Glutamatergic neuron (in vitro differentiated cells): ENCODE measurements around the gene NECTIN4. TPM values are rescaled to one million over a fixed set of nuclear protein-coding genes. Genes with fewer than 3 reads are reported as not detected.

Experiments used
- DNase-seq: peaks from one replicate; pipeline ENCODE4 v3.0.0; 2022
- H3K27ac Mint-ChIP-seq: one replicate; pipeline ENCODE4 v1.8.0; 2020; ENCODE audit warnings: mild to moderate bottlenecking, mixed read lengths, inconsistent platforms; ENCODE audit not compliant: unreplicated experiment
- H3K27me3 Mint-ChIP-seq: one replicate; pipeline ENCODE4 v1.8.0; 2020; ENCODE audit warnings: mild to moderate bottlenecking, moderate library complexity, mixed read lengths, inconsistent platforms; ENCODE audit not compliant: unreplicated experiment
- H3K36me3 Mint-ChIP-seq: one replicate; pipeline ENCODE4 v1.8.0; 2020; ENCODE audit warnings: mild to moderate bottlenecking, mixed read lengths, inconsistent platforms; ENCODE audit not compliant: unreplicated experiment
- H3K4me1 Mint-ChIP-seq: one replicate; pipeline ENCODE4 v1.8.0; 2020; ENCODE audit warnings: mild to moderate bottlenecking, low read depth, mixed read lengths, inconsistent platforms; ENCODE audit not compliant: unreplicated experiment
- H3K4me3 Mint-ChIP-seq: one replicate; pipeline ENCODE4 v1.8.0; 2020; ENCODE audit warnings: mild to moderate bottlenecking, mixed read lengths, inconsistent platforms; ENCODE audit not compliant: unreplicated experiment
- H3K9me3 Mint-ChIP-seq: one replicate; pipeline ENCODE4 v1.8.0; 2020; ENCODE audit warnings: mild to moderate bottlenecking, moderate library complexity, mixed read lengths, inconsistent platforms; ENCODE audit not compliant: unreplicated experiment
- total RNA-seq: library from RNA; stranded (reverse); fragmentation: NEBNext Ultra II Directional; extraction: Animal tissue kit (Norgen Biotek cat#: 25700); gene quantifications from one replicate; pipeline ENCODE4 v1.2.1, GENCODE V29; 2021; ENCODE audit not compliant: unreplicated experiment
- TF ChIP-seq, protein P1 (sequence below): fragments of 200-600 bp; sonication (generic); IDR thresholded peaks from one replicate; pipeline ENCODE4 v1.5.0; 2021; ENCODE audit not compliant: partially characterized antibody, unreplicated experiment

Gene NECTIN4
- total RNA-seq, 1 donor from 2014 or later = 0.39 TPM

GRCh38 chr1:161044535-161044907 lies 44.8 kb downstream of the NECTIN4 start:
- H3K4me3 Mint-ChIP-seq = peak overlapping the region; percentile 97
- peaks cover 22% of the 10 kb centered on the region for H3K27me3 Mint-ChIP-seq
- H3K27ac Mint-ChIP-seq = peak overlapping the region; percentile 100
- peaks cover 12% of the 10 kb centered on the region for H3K4me1 Mint-ChIP-seq
- peaks cover 17% of the 10 kb centered on the region for H3K36me3 Mint-ChIP-seq
- TF ChIP-seq, protein P1, sequence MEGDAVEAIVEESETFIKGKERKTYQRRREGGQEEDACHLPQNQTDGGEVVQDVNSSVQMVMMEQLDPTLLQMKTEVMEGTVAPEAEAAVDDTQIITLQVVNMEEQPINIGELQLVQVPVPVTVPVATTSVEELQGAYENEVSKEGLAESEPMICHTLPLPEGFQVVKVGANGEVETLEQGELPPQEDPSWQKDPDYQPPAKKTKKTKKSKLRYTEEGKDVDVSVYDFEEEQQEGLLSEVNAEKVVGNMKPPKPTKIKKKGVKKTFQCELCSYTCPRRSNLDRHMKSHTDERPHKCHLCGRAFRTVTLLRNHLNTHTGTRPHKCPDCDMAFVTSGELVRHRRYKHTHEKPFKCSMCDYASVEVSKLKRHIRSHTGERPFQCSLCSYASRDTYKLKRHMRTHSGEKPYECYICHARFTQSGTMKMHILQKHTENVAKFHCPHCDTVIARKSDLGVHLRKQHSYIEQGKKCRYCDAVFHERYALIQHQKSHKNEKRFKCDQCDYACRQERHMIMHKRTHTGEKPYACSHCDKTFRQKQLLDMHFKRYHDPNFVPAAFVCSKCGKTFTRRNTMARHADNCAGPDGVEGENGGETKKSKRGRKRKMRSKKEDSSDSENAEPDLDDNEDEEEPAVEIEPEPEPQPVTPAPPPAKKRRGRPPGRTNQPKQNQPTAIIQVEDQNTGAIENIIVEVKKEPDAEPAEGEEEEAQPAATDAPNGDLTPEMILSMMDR = no peak
- H3K9me3 Mint-ChIP-seq = peaks cover 13% of the 10 kb centered on the region
- no peak for DNase-seq

DNA sequence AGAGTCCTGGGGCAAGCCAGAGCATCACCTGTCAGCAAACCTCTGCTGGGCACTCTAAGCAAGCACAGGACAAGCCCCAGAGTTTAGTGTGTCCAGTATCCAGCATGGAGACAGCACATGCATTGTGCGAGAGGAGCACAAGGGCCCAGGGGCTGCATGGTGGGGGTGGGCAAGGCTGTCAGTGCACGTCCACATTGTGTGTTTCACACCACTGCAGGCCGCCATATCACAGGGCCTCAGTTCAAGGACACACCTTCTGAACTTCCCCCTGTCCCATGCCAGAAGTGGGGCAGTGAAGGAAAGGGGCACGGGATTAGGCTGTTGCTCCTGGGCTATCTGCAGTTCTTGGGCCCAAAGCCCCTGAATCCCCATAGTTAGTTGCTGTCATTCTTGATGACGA lies 49.8 kb downstream of the NECTIN4 start:
- Mint-ChIP-seq H3K4me1 (peaks cover 15% of the 10 kb centered on the region), H3K27ac (no peak overlapping the region), H3K9me3 (peaks cover 5% of the 10 kb centered on the region), H3K27me3 (peaks cover 9% of the 10 kb centered on the region), H3K36me3 (no peaks in the 10 kb centered on the region), H3K4me3 (peak overlapping the region; percentile 78)
- DNase-seq = no peak
- TF ChIP-seq, protein P1 = no peak

DNA sequence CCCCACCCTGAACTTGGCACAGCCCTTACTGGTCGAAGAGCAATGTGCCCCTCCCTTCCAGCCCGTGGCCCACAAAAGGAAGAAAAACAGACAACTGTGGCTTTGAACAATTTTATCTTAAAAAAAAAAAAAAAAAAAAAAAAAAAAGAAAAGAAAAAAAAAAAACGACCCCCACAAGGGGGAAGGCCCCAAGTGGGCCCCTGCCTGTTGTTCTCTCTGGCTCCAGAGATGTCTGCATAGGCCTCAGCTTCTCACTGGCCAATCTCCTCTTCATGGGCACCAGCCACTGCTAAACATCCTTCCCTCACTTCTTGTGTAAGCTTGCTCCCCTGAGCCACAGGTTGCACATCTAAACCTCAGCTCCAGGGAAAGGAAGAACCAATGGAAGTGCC lies 50.2 kb downstream of the NECTIN4 start:
- peak overlapping the region; percentile 38 for H3K27ac Mint-ChIP-seq
- H3K27me3 Mint-ChIP-seq = peaks cover 9% of the 10 kb centered on the region
- H3K4me3 Mint-ChIP-seq = peak overlapping the region; percentile 82
- H3K4me1 Mint-ChIP-seq = peaks cover 13% of the 10 kb centered on the region
- TF ChIP-seq, protein P1 = no peak
- DNase-seq = no peak
- no peaks in the 10 kb centered on the region for H3K36me3 Mint-ChIP-seq
- H3K9me3 Mint-ChIP-seq = peaks cover 5% of the 10 kb centered on the region

DNA sequence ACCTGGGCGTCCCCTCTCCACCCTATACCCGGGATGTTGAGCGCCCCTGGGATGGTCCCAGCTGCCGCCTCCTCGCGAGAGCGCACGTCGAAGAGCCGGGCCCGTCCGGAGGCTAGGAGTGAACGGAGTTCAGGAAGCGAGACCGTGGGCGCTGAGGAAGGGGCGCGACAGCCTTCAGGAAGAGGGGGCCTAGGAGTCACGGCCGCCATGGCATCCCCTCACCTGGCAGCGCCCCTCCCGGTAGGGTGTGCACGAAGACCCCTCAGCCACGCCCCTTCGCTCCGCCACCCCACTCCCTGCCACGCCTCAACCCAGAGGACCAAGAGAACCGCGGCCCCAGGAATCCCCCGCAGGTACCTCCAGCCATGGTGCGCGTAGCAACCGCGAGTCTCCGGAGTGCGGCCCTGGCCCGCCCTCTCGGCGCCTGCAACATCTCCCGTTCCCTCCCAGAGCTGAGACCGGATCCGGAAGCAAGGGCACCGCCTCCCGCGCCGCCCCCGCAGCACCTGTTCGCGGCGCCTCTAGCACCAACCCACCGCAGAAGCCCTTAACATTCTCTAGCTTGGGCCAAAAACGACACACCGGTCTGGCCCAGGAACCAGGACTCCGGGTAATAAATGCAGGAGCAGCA lies 50.7 kb downstream of the NECTIN4 start, which contains the start of gene TSTD1:
Gene TSTD1 (minus strand): TSS at position 442 of the 631 bp plus-strand sequence. CDS start 75 bp downstream, at position 367.
- TF ChIP-seq, protein P1 = peak; percentile 15
- Mint-ChIP-seq H3K4me1 (peaks cover 11% of the 10 kb centered on the region), H3K36me3 (no peaks in the 10 kb centered on the region), H3K27ac (peak within 1 kb of the TSS; percentile 78), H3K9me3 (peaks cover 5% of the 10 kb centered on the region), H3K4me3 (peak within 1 kb of the TSS; percentile 82), H3K27me3 (peaks cover 9% of the 10 kb centered on the region)
- peak; percentile 55 for DNase-seq

DNA sequence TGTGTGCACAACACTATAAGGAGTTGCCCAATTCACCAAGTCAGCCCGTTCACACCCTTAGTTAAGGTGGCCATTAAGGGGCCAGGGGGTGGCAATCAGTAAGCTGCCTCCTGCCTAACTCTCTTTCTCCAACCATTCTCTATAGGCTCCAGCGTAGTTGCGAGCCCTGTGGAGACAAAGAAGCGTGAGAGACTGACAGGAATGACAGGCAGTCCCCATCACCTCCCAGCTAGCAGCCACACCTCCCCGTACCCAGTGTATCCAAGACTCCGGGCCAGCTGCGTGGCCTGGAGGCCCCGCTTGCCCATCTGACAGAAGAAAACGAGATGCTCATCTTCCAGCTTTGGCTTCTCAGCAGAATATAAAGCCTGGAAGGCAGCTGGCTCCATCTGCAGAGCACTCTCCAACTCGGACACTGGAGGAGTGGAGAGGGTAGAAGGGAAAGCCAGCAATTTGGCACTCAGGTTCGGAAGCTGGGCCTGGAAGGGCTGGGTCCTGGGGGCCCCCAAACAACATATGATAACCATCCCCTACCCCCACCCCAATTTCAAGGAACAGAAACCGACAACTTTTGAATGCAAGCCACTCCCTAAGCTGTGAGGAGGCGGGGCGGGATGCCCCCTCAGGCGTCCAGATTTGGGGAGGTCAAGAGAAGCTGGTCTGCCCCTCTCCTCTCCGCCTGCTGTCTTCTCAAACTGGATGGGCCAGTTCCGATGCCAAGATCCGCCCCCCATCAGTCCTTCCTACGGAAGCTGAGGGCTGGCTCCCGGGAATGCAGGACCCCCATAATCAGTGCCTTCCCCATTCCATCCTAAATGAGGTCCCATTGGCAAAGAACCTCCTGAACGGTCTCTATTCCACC lies 51.5 kb downstream of the NECTIN4 start:
- Mint-ChIP-seq H3K27me3 (peaks cover 9% of the 10 kb centered on the region), H3K9me3 (peaks cover 5% of the 10 kb centered on the region), H3K27ac (peak overlapping the region; percentile 78), H3K4me3 (peak overlapping the region; percentile 82), H3K36me3 (no peaks in the 10 kb centered on the region), H3K4me1 (peaks cover 11% of the 10 kb centered on the region)
- TF ChIP-seq, protein P1 = no peak
- DNase-seq = peak; percentile 27
